HUES6 (cell line): ENCODE measurements around the gene KRT79.

Experiments
- H3K27ac ChIP-seq: 2 replicates; pipeline ENCODE4 v1.7.0; 2013; ENCODE audit warnings: low read depth, mild to moderate bottlenecking, low read length, inconsistent platforms
- H3K27me3 ChIP-seq: 2 replicates; pipeline ENCODE4 v1.6.1; 2013; ENCODE audit warnings: low read length; ENCODE audit not compliant: control insufficient read depth, insufficient read depth
- H3K36me3 ChIP-seq: 2 replicates; pipeline ENCODE4 v1.6.1; 2013; ENCODE audit warnings: low read length; ENCODE audit not compliant: control insufficient read depth, insufficient read depth
- H3K4me1 ChIP-seq: 2 replicates; pipeline ENCODE4 v1.6.1; 2013; ENCODE audit warnings: low read length; ENCODE audit not compliant: control insufficient read depth, insufficient read depth
- H3K4me3 ChIP-seq: 2 replicates; pipeline ENCODE4 v1.5.1; 2013; ENCODE audit warnings: low read depth, low read length
- H3K9ac ChIP-seq: one replicate; pipeline ENCODE4 v1.6.1; 2013; ENCODE audit warnings: mild to moderate bottlenecking, low read length
- H3K9me3 ChIP-seq: 2 replicates; pipeline ENCODE4 v1.6.1; 2013; ENCODE audit warnings: low read depth, low read length; ENCODE audit not compliant: control insufficient read depth, insufficient read depth

The KRT79 gene

DNA sequence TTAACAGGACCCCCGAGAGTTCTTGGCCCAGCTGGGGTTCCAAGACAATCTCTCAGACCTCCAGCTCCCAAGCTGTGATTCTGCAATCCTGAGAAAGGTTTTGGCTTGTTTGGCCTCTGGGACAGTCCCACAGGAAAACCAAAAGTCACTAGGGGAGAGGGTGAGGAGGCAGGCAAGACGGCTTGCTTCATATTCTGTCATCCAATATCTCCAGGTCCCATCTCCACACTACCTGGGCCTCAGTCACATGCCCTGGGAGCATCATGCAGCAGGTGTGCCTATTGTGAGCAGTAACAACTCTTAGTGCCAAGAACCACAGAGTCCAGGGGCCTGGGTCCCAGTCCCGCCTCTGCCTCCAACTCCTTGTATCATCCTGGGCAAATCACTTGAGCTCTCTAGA is 1.7 kb downstream of the KRT79 start:
- Histone ChIP-seq H3K4me3 (no peak overlapping the region), H3K27ac (no peak overlapping the region), H3K9ac (no peak overlapping the region), H3K36me3 (no peaks in the 10 kb centered on the region), H3K4me1 (peaks cover 2% of the 10 kb centered on the region; the same call in 1 of the 2 replicates), H3K27me3 (no peaks in the 10 kb centered on the region), H3K9me3 (no peaks in the 10 kb centered on the region)

- no peaks in the 10 kb centered on the region for H3K27me3 ChIP-seq
Observed at GRCh38 chr12:52831251-52831650, 2.9 kb downstream of the KRT79 start.

GRCh38 chr12:52829986-52830770 is 3.9 kb downstream of the KRT79 start:
- no peaks in the 10 kb centered on the region for H3K9me3 ChIP-seq
- H3K4me3 ChIP-seq = no peak overlapping the region
- H3K27me3 ChIP-seq = no peaks in the 10 kb centered on the region
- no peaks in the 10 kb centered on the region for H3K36me3 ChIP-seq
- no peak overlapping the region for H3K27ac ChIP-seq
- no peak overlapping the region for H3K9ac ChIP-seq
- H3K4me1 ChIP-seq = peaks cover 7% of the 10 kb centered on the region; the same call in 1 of the 2 replicates

More at GRCh38 chr12:52831251-52831650, 2.9 kb downstream of the KRT79 start:
- Histone ChIP-seq H3K9ac (no peak overlapping the region), H3K9me3 (no peaks in the 10 kb centered on the region), H3K36me3 (no peaks in the 10 kb centered on the region), H3K4me1 (peaks cover 7% of the 10 kb centered on the region; the same call in 1 of the 2 replicates), H3K27ac (no peak overlapping the region), H3K4me3 (no peak overlapping the region)

DNA sequence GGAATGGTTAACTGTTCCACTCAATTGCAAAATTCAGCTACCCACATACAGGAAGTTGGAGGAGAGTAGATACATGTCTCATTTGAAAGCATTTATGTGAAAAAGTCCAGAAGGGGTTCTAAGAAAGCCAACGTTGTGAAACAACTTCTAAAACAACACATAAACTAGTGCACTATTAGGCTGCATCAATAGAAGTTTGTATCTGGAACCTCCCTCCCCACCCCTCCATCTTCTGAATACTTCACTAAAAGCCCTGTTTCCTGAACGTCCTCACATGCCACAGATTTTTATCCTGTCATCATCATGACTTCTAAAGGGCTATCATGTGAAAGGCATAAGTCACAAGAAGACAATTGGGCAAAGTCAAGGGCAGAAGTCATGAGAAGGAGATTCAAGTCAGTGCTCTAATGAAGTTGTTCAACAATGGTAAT is 5.5 kb downstream of the KRT79 start:
- no peak overlapping the region for H3K9ac ChIP-seq
- H3K27me3 ChIP-seq = no peaks in the 10 kb centered on the region
- H3K36me3 ChIP-seq = no peaks in the 10 kb centered on the region
- H3K9me3 ChIP-seq = no peaks in the 10 kb centered on the region
- H3K4me3 ChIP-seq = no peak overlapping the region
- H3K4me1 ChIP-seq = peaks cover 7% of the 10 kb centered on the region; the same call in 1 of the 2 replicates
- no peak overlapping the region for H3K27ac ChIP-seq

GRCh38 chr12:52828156-52828555 is 6.0 kb downstream of the KRT79 start:
- no peaks in the 10 kb centered on the region for H3K27me3 ChIP-seq

GRCh38 chr12:52827499-52828090 is 6.5 kb downstream of the KRT79 start:
- H3K9ac ChIP-seq = no peak overlapping the region
- peaks cover 7% of the 10 kb centered on the region; the same call in 1 of the 2 replicates for H3K4me1 ChIP-seq
- no peaks in the 10 kb centered on the region for H3K9me3 ChIP-seq
- no peak overlapping the region for H3K27ac ChIP-seq
- H3K36me3 ChIP-seq = no peaks in the 10 kb centered on the region
- no peaks in the 10 kb centered on the region for H3K27me3 ChIP-seq
- H3K4me3 ChIP-seq = no peak overlapping the region

More at GRCh38 chr12:52828156-52828555, 6.0 kb downstream of the KRT79 start:
- no peak overlapping the region for H3K27ac ChIP-seq
- H3K4me1 ChIP-seq = peaks cover 7% of the 10 kb centered on the region; the same call in 1 of the 2 replicates
- no peaks in the 10 kb centered on the region for H3K36me3 ChIP-seq
- H3K9ac ChIP-seq = no peak overlapping the region
- H3K9me3 ChIP-seq = no peaks in the 10 kb centered on the region
- no peak overlapping the region for H3K4me3 ChIP-seq

GRCh38 chr12:52826611-52827498 is 7.3 kb downstream of the KRT79 start:
- Histone ChIP-seq H3K27ac (no peak overlapping the region), H3K4me3 (no peak overlapping the region), H3K27me3 (no peaks in the 10 kb centered on the region), H3K9ac (no peak overlapping the region), H3K36me3 (no peaks in the 10 kb centered on the region), H3K4me1 (peaks cover 7% of the 10 kb centered on the region; the same call in 1 of the 2 replicates), H3K9me3 (no peaks in the 10 kb centered on the region)

GRCh38 chr12:52825961-52826360 is 8.2 kb downstream of the KRT79 start:
- H3K27ac ChIP-seq = no peak overlapping the region
- no peak overlapping the region for H3K4me3 ChIP-seq
- no peaks in the 10 kb centered on the region for H3K27me3 ChIP-seq
- H3K36me3 ChIP-seq = no peaks in the 10 kb centered on the region
- H3K9ac ChIP-seq = no peak overlapping the region
- H3K4me1 ChIP-seq = peaks cover 7% of the 10 kb centered on the region; the same call in 1 of the 2 replicates
- H3K9me3 ChIP-seq = no peaks in the 10 kb centered on the region

- Histone ChIP-seq H3K9ac (no peak overlapping the region), H3K4me1 (peaks cover 7% of the 10 kb centered on the region; the same call in 1 of the 2 replicates), H3K27me3 (no peaks in the 10 kb centered on the region), H3K4me3 (no peak overlapping the region), H3K9me3 (no peaks in the 10 kb centered on the region), H3K27ac (no peak overlapping the region), H3K36me3 (no peaks in the 10 kb centered on the region)
Observed at GRCh38 chr12:52824741-52825410, 9.2 kb downstream of the KRT79 start.

- H3K9ac ChIP-seq = no peak overlapping the region
- peaks cover 7% of the 10 kb centered on the region; the same call in 1 of the 2 replicates for H3K4me1 ChIP-seq
- no peaks in the 10 kb centered on the region for H3K36me3 ChIP-seq
- H3K27me3 ChIP-seq = no peaks in the 10 kb centered on the region
- no peak overlapping the region for H3K4me3 ChIP-seq
- no peaks in the 10 kb centered on the region for H3K9me3 ChIP-seq
- no peak overlapping the region for H3K27ac ChIP-seq
Observed at GRCh38 chr12:52823761-52824450, 10.2 kb downstream of the KRT79 start.
